SK-N-SH (cell line): ENCODE measurements around the gene ZC2HC1C. TPM values are rescaled to one million over a fixed set of nuclear protein-coding genes. Genes with fewer than 3 reads are reported as not detected.

Experiments used
- CTCF ChIA-PET: fragments of 300-600, 350-600 bp; formaldehyde crosslinking; extraction: SDS; loops from one replicate; lab custom pipeline; 2021; lab: Yijun Ruan, JAX
- POLR2A ChIA-PET: fragments of 350-600 bp; sonication (Branson Sonifier 250); formaldehyde crosslinking; extraction: SDS; loops from one replicate; lab custom pipeline; 2020; ENCODE audit warnings: antibody characterized with exemption, inconsistent platforms; lab: Yijun Ruan, JAX
- DNase-seq: peaks from one replicate; pipeline ENCODE4 v3.0.0; 2012
- H2AFZ ChIP-seq: fragments of 200-600 bp; sonication (generic); 2 replicates; pipeline ENCODE4 v1.8.1; 2016; ENCODE audit warnings: antibody characterized with exemption, mild to moderate bottlenecking, low read depth
- H3F3A ChIP-seq: fragments of 200-600 bp; sonication (generic); replicated peaks from 2 replicates; pipeline ENCODE3; 2016; ENCODE audit warnings: antibody characterized with exemption, mild to moderate bottlenecking; ENCODE audit not compliant: insufficient read depth
- H3K27ac ChIP-seq, 2 experiments: fragments of 200-500 bp in 1 of 2; fragments of 200-600 bp in 1 of 2; sonication (Bioruptor generic) in 1 of 2; sonication (generic), shearing (Covaris generic) in 1 of 2; 2 replicates each; pipeline versions ENCODE4 v1.5.1 to v1.6.1; 2014 to 2016; ENCODE audit warnings: low read depth in 2 of 2, inconsistent platforms in 1 of 2, low read length in 1 of 2, mild to moderate bottlenecking in 1 of 2, mixed read lengths in 1 of 2
- H3K27me3 ChIP-seq: fragments of 200-600 bp; sonication (generic), shearing (Covaris generic); 2 replicates; pipeline ENCODE4 v1.6.1; 2016; ENCODE audit warnings: mixed run types; ENCODE audit not compliant: insufficient read depth
- H3K36me3 ChIP-seq, 2 experiments: fragments of 200-500 bp in 1 of 2; fragments of 200-600 bp in 1 of 2; sonication (Bioruptor generic) in 1 of 2; sonication (generic) in 1 of 2; replicated peaks in 1 of 2; 2 replicates each; pipeline versions ENCODE3 to v1.5.1; 2014 to 2016; ENCODE audit warnings: low read length in 1 of 2, mild to moderate bottlenecking in 1 of 2; ENCODE audit not compliant: insufficient read depth in 2 of 2, control insufficient read depth in 1 of 2
- H3K4me1 ChIP-seq, 2 experiments: fragments of 200-500 bp in 1 of 2; fragments of 200-600 bp in 1 of 2; sonication (Bioruptor generic) in 1 of 2; sonication (generic), shearing (Covaris generic) in 1 of 2; 2 replicates each; pipeline versions ENCODE4 v1.5.1 to v1.6.1; 2014 to 2016; ENCODE audit warnings: low read depth in 1 of 2, low read length in 1 of 2, mixed run types in 1 of 2; ENCODE audit not compliant: insufficient read depth in 2 of 2, control insufficient read depth in 1 of 2
- H3K4me2 ChIP-seq: fragments of 200-600 bp; sonication (generic), shearing (Covaris generic); 2 replicates; pipeline ENCODE4 v1.6.1; 2017; ENCODE audit warnings: mixed run types
- H3K4me3 ChIP-seq, 2 experiments: fragments of 200-500 bp in 1 of 2; fragments of 200-600 bp in 1 of 2; sonication (Bioruptor generic) in 1 of 2; sonication (generic), shearing (Covaris generic) in 1 of 2; 2 replicates each; pipeline versions ENCODE4 v1.5.1 to v1.8.1; 2014 to 2016; ENCODE audit warnings: low read depth in 2 of 2, inconsistent platforms in 1 of 2, low read length in 1 of 2, mild to moderate bottlenecking in 1 of 2, mixed read lengths in 1 of 2, moderate library complexity in 1 of 2
- H3K79me2 ChIP-seq: fragments of 200-600 bp; sonication (generic); 2 replicates; pipeline ENCODE4 v1.8.1; 2017; ENCODE audit warnings: mild to moderate bottlenecking; ENCODE audit not compliant: insufficient read depth
- H3K9ac ChIP-seq: fragments of 200-600 bp; sonication (generic); 2 replicates; pipeline ENCODE4 v1.6.1; 2017; ENCODE audit warnings: mixed run types
- H3K9me2 ChIP-seq: fragments of 200-600 bp; sonication (generic); 2 replicates; pipeline ENCODE4 v1.6.1; 2017; ENCODE audit warnings: mixed run types
- H3K9me3 ChIP-seq: fragments of 200-600 bp; sonication (generic); 2 replicates; pipeline ENCODE4 v1.6.1; 2017; ENCODE audit warnings: mixed run types, mild to moderate bottlenecking, moderate library complexity
- H4K20me1 ChIP-seq: fragments of 200-600 bp; sonication (generic); 2 replicates; pipeline ENCODE4 v1.6.1; 2017; ENCODE audit warnings: mild to moderate bottlenecking, mixed run types; ENCODE audit not compliant: insufficient read depth
- EP300 ChIP-seq, 2 experiments: IDR thresholded peaks; 2 replicates each; pipeline versions ENCODE4 v1.4.0 to v1.6.1; 2012; ENCODE audit warnings: borderline replicate concordance in 1 of 2, low read depth in 1 of 2, low read length in 1 of 2
- FOSL2 ChIP-seq: IDR thresholded peaks from 2 replicates; pipeline ENCODE4 v1.4.0; 2012; ENCODE audit warnings: low read depth, mild to moderate bottlenecking, moderate library complexity, borderline replicate concordance
- FOXJ3 ChIP-seq: sonication (generic); formaldehyde crosslinking; IDR thresholded peaks from 2 replicates; pipeline ENCODE4 v1.5.1; 2020; ENCODE audit warnings: mild to moderate bottlenecking, missing genetic modification reagents
- FOXM1 ChIP-seq: IDR thresholded peaks from 2 replicates; pipeline ENCODE4 v1.4.0; 2012; ENCODE audit warnings: low read depth, mild to moderate bottlenecking
- GATA2 ChIP-seq: sonication (generic); formaldehyde crosslinking; IDR thresholded peaks from 2 replicates; pipeline ENCODE4 v1.5.0; 2020; ENCODE audit warnings: mild to moderate bottlenecking, missing genetic modification reagents
- JUND ChIP-seq: IDR thresholded peaks from 2 replicates; pipeline ENCODE4 v1.4.0; 2012
- MEF2A ChIP-seq: IDR thresholded peaks from 2 replicates; pipeline ENCODE4 v1.4.0; 2012; ENCODE audit warnings: low read depth, borderline replicate concordance
- NFIC ChIP-seq: IDR thresholded peaks from 2 replicates; pipeline ENCODE4 v1.4.0; 2012; ENCODE audit warnings: borderline replicate concordance
- NRF1 ChIP-seq: IDR thresholded peaks from 2 replicates; pipeline ENCODE4 v1.6.1; 2012; ENCODE audit warnings: low read depth, mild to moderate bottlenecking, low read length
- RCOR1 ChIP-seq: fragments of 150-350 bp; IDR thresholded peaks from 2 replicates; pipeline ENCODE4 v1.6.1; 2017; ENCODE audit warnings: antibody characterized with exemption, low read length
- YY1 ChIP-seq: IDR thresholded peaks from 2 replicates; pipeline ENCODE4 v1.4.0; 2012; ENCODE audit warnings: low read depth, mild to moderate bottlenecking
- WGBS: methylation state at CpG from one replicate; pipeline ENCODE4 v1.1.6; 2017; ENCODE audit warnings: low lambda C conversion rate; 5-methylcytosine and 5-hydroxymethylcytosine counted together
- polyA plus RNA-seq, 3 experiments: library from polyadenylated mRNA; depleted of rRNA; stranded (reverse); fragments of >200 nt; gene quantifications; 2 replicates each; pipeline ENCODE4 v1.2.3, GENCODE V29; 2012
- TF ChIP-seq, protein P1 (sequence below): IDR thresholded peaks from 2 replicates; pipeline ENCODE4 v1.4.0; 2012; ENCODE audit warnings: low read depth, borderline replicate concordance
- TF ChIP-seq, protein P2 (sequence below): IDR thresholded peaks from 2 replicates; pipeline ENCODE4 v1.4.0; 2012; ENCODE audit warnings: low read depth, borderline replicate concordance
- TF ChIP-seq, protein P3 (sequence below): IDR thresholded peaks from 2 replicates; pipeline ENCODE4 v1.4.0; 2012; ENCODE audit warnings: low read depth
- TF ChIP-seq, protein P4 (sequence below): IDR thresholded peaks from 2 replicates; pipeline ENCODE4 v1.6.1; 2012; ENCODE audit warnings: mild to moderate bottlenecking, low read depth, low read length, moderate library complexity
- TF ChIP-seq, protein P5 (sequence below): IDR thresholded peaks from 2 replicates; pipeline ENCODE4; 2012
- TF ChIP-seq, protein P6 (sequence below): fragments of 150-350 bp; IDR thresholded peaks from 2 replicates; pipeline ENCODE4 v1.6.1; 2017; ENCODE audit warnings: antibody characterized with exemption, low read length, low read depth, borderline replicate concordance

The ZC2HC1C gene
- polyA plus RNA-seq, 1 of the 3 experiments (the other 2 are of a cell fraction), result 1.2 TPM

DNA sequence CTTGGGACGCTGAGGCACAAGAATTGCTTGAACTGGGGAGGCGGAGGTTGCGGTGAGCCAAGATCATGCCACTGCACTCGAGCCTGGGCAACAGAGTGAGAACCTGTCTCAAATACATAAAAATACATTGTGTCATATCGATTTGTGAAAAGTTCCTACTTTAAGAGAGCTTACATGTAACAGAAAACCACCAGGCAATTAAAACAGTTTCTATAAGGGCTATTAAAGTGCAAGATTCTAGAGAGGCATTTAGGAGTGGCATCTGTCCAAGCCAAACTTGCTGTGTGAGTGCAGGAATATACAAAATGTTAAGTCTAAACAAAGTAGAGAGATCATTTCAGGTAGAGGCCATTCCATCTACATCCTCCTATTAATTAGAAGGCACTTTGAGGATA, 59.2 kb downstream of the ZC2HC1C start:
- H3F3A ChIP-seq, result peaks cover 48% of the 10 kb centered on the region
- no peak overlapping the region for H3K9ac ChIP-seq
- DNase-seq, result no peak
- H3K79me2 ChIP-seq, result peaks cover 50% of the 10 kb centered on the region
- ChIA-PET POLR2A (no interaction called here), CTCF (interaction anchor here (0.6 to 11.6 kb wide), 3 partner anchors 13 to 172 kb away, joined by 3 to 237 read pairs (median 6); no protein-coding TSS in a partner anchor)
- no peak overlapping the region for H3K4me3 ChIP-seq
- peak overlapping the region; percentile 75; the same call in 1 of the 2 replicates for H3K4me2 ChIP-seq
- TF ChIP-seq FOSL2, result no peak
- TF ChIP-seq, protein P1, sequence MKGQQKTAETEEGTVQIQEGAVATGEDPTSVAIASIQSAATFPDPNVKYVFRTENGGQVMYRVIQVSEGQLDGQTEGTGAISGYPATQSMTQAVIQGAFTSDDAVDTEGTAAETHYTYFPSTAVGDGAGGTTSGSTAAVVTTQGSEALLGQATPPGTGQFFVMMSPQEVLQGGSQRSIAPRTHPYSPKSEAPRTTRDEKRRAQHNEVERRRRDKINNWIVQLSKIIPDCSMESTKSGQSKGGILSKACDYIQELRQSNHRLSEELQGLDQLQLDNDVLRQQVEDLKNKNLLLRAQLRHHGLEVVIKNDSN, result no peak
- TF ChIP-seq, protein P2, sequence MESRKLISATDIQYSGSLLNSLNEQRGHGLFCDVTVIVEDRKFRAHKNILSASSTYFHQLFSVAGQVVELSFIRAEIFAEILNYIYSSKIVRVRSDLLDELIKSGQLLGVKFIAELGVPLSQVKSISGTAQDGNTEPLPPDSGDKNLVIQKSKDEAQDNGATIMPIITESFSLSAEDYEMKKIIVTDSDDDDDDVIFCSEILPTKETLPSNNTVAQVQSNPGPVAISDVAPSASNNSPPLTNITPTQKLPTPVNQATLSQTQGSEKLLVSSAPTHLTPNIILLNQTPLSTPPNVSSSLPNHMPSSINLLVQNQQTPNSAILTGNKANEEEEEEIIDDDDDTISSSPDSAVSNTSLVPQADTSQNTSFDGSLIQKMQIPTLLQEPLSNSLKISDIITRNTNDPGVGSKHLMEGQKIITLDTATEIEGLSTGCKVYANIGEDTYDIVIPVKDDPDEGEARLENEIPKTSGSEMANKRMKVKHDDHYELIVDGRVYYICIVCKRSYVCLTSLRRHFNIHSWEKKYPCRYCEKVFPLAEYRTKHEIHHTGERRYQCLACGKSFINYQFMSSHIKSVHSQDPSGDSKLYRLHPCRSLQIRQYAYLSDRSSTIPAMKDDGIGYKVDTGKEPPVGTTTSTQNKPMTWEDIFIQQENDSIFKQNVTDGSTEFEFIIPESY, result no peak
- TF ChIP-seq, protein P3, sequence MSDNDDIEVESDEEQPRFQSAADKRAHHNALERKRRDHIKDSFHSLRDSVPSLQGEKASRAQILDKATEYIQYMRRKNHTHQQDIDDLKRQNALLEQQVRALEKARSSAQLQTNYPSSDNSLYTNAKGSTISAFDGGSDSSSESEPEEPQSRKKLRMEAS, result no peak
- no peak for TF ChIP-seq YY1
- TF ChIP-seq, protein P4, sequence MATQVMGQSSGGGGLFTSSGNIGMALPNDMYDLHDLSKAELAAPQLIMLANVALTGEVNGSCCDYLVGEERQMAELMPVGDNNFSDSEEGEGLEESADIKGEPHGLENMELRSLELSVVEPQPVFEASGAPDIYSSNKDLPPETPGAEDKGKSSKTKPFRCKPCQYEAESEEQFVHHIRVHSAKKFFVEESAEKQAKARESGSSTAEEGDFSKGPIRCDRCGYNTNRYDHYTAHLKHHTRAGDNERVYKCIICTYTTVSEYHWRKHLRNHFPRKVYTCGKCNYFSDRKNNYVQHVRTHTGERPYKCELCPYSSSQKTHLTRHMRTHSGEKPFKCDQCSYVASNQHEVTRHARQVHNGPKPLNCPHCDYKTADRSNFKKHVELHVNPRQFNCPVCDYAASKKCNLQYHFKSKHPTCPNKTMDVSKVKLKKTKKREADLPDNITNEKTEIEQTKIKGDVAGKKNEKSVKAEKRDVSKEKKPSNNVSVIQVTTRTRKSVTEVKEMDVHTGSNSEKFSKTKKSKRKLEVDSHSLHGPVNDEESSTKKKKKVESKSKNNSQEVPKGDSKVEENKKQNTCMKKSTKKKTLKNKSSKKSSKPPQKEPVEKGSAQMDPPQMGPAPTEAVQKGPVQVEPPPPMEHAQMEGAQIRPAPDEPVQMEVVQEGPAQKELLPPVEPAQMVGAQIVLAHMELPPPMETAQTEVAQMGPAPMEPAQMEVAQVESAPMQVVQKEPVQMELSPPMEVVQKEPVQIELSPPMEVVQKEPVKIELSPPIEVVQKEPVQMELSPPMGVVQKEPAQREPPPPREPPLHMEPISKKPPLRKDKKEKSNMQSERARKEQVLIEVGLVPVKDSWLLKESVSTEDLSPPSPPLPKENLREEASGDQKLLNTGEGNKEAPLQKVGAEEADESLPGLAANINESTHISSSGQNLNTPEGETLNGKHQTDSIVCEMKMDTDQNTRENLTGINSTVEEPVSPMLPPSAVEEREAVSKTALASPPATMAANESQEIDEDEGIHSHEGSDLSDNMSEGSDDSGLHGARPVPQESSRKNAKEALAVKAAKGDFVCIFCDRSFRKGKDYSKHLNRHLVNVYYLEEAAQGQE, result no peak
- no peak for TF ChIP-seq FOXJ3
- no peak for TF ChIP-seq RCOR1
- no peak for TF ChIP-seq EP300 (IDR thresholded peaks at IDR 0.05; ENCODE audit: borderline replicate concordance in 1 of 2, low read depth in 1 of 2, low read length in 1 of 2)
- no peak for TF ChIP-seq NRF1
- TF ChIP-seq, protein P5, sequence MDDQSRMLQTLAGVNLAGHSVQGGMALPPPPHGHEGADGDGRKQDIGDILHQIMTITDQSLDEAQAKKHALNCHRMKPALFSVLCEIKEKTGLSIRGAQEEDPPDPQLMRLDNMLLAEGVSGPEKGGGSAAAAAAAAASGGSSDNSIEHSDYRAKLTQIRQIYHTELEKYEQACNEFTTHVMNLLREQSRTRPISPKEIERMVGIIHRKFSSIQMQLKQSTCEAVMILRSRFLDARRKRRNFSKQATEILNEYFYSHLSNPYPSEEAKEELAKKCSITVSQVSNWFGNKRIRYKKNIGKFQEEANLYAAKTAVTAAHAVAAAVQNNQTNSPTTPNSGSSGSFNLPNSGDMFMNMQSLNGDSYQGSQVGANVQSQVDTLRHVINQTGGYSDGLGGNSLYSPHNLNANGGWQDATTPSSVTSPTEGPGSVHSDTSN, result no peak
- TF ChIP-seq FOXM1, result no peak
- TF ChIP-seq, protein P6, sequence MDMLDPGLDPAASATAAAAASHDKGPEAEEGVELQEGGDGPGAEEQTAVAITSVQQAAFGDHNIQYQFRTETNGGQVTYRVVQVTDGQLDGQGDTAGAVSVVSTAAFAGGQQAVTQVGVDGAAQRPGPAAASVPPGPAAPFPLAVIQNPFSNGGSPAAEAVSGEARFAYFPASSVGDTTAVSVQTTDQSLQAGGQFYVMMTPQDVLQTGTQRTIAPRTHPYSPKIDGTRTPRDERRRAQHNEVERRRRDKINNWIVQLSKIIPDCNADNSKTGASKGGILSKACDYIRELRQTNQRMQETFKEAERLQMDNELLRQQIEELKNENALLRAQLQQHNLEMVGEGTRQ, result no peak
- TF ChIP-seq NFIC, result no peak
- TF ChIP-seq MEF2A, result no peak
- TF ChIP-seq JUND, result no peak
- TF ChIP-seq GATA2 (CRISPR knock-in tag), result no peak
- no peak overlapping the region for H2AFZ ChIP-seq
- no peaks in the 10 kb centered on the region for H3K27me3 ChIP-seq
- peaks cover 3 to 17% of the 10 kb centered on the region in 2 experiments; a peak in 3 of 4 replicates for H3K4me1 ChIP-seq
- H3K36me3 ChIP-seq, result peaks cover 10 to 33% of the 10 kb centered on the region in 2 experiments
- H3K27ac ChIP-seq, result no peak overlapping the region
- 0 out of 2 replicates have a peak, but pooled peaks cover 2% of the 10 kb centered on the region for H4K20me1 ChIP-seq
- no peaks in the 10 kb centered on the region for H3K9me2 ChIP-seq
- no peaks in the 10 kb centered on the region for H3K9me3 ChIP-seq
- WGBS, result 93% methylated on average over 5 of the region's 5 CpGs
